Activated B cell treated with CpG ODN at 0.5 μM for 24 hours (primary cell): ENCODE data around the gene PRR5L. TPM values are rescaled to one million over a fixed set of nuclear protein-coding genes. Genes with fewer than 3 reads are reported as not detected.

Experiments used
- ATAC-seq: fragments of 200-7000 bp; cut with Tn5 transposase; one replicate; pipeline ENCODE4 v1.10.0; 2021; ENCODE audit warnings: low read depth, mild to moderate bottlenecking, moderate library complexity
- CTCF ChIA-PET: fragments of 350-600 bp; sonication (Branson Sonifier 250); formaldehyde crosslinking; loops from one replicate; lab custom pipeline; 2021; ENCODE audit warnings: antibody characterized with exemption; lab: Charles Lee
- POLR2A ChIA-PET: fragments of 350-600 bp; sonication (Branson Sonifier 250); formaldehyde crosslinking; loops from one replicate; lab custom pipeline; 2021; ENCODE audit warnings: antibody characterized with exemption; lab: Charles Lee
- DNase-seq: peaks from one replicate; pipeline ENCODE4 v3.0.0; 2022
- H3K27ac Mint-ChIP-seq: one replicate; pipeline ENCODE4 v1.8.0; 2020; ENCODE audit warnings: mixed read lengths
- H3K27me3 Mint-ChIP-seq: one replicate; pipeline ENCODE4 v1.8.0; 2021; ENCODE audit warnings: mixed read lengths
- H3K36me3 Mint-ChIP-seq: one replicate; pipeline ENCODE4 v1.8.0; 2021; ENCODE audit warnings: low read depth, mixed read lengths
- H3K4me1 Mint-ChIP-seq: one replicate; pipeline ENCODE4 v1.8.0; 2021; ENCODE audit warnings: mixed read lengths
- H3K4me3 Mint-ChIP-seq: one replicate; pipeline ENCODE4 v1.8.0; 2020; ENCODE audit warnings: mild to moderate bottlenecking, mixed read lengths
- H3K9me3 Mint-ChIP-seq: one replicate; pipeline ENCODE4 v1.8.0; 2020; ENCODE audit warnings: mixed read lengths
- CTCF ChIP-seq: fragments of 200-600 bp; IDR thresholded peaks from one replicate; pipeline ENCODE4 v1.8.0; 2022; ENCODE audit warnings: antibody characterized with exemption, mild to moderate bottlenecking
- intact Hi-C: fragments of 100-400 bp; cut with micrococcal nuclease; formaldehyde crosslinking; loops from one replicate; pipeline ENCODE4 v1.15.1; 2024
- total RNA-seq: library from RNA; stranded (reverse); gene quantifications from 2 replicates; pipeline ENCODE4 v1.2.3, GENCODE V29; 2022

Gene PRR5L
- total RNA-seq, 1 donor from 2014 or later = 1.0 TPM

DNA sequence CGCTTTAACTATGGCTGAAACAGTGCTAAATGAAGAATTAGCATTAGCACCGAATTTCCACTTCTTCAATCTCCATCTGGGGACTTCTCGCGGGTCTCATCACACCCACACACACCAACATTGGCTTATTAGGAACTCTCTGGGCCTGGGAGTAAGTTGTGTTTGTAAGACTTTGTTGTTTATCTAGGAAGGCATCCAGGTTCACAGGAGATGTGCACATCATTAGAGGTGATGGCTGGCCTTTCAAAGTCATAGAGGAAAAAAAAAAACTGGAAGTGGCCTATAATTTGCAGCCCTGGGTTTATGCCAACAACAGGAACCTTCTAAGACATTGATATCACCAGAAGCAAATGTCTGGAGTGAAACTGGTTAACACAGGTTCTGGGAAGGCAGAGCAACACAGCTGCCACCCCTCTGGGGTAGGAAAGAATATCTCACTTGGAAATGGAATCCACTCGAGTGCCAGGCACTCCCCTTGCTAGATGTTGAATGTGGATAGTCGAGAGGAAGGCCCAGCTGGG is 129.5 kb downstream of the PRR5L start:
- POLR2A ChIA-PET = no interaction called here
- Mint-ChIP-seq H3K9me3 (no peaks in the 10 kb centered on the region), H3K4me3 (no peak overlapping the region), H3K36me3 (no peaks in the 10 kb centered on the region), H3K4me1 (peaks cover 11% of the 10 kb centered on the region), H3K27me3 (peaks cover 7% of the 10 kb centered on the region), H3K27ac (no peak overlapping the region)
- intact Hi-C loops = no loop called here
- no peak for ATAC-seq
- CTCF ChIA-PET = no interaction called here
- no peak for DNase-seq
- no peak for TF ChIP-seq CTCF

DNA sequence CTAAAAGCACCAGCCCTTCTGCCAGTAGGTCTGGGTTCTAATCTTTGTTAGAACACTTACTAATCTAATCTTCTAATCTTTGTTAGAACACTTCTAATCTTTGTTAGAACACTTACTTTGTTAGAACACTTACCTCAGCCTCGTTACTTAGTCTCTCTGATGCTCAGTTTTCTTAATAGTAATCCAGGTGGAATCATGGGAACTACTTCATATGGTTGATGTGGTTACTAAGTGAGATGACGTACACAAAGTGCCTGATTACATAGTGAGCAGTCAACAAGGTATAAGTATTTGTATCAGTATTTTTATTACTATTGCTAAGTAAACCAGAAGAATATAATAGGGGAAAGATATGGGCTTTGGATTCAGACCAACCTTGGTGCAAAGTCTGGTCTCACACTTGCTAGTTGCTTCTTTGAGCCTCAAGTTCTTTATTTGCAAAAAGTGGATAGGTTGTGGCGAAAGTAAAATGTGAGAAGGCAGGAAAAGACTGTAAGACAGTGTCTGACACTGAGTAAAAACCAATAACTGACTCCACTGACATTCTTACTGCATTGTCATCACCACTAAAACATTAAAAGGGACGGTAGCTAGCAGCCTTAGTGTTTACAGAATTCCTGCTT is 130.2 kb downstream of the PRR5L start:
- Mint-ChIP-seq H3K4me3 (no peak overlapping the region), H3K9me3 (no peaks in the 10 kb centered on the region), H3K27ac (no peak overlapping the region), H3K36me3 (no peaks in the 10 kb centered on the region), H3K27me3 (peaks cover 7% of the 10 kb centered on the region), H3K4me1 (peaks cover 5% of the 10 kb centered on the region)
- POLR2A ChIA-PET = no interaction called here
- intact Hi-C loops = no loop called here
- no peak for TF ChIP-seq CTCF
- CTCF ChIA-PET = no interaction called here
- ATAC-seq = no peak
- no peak for DNase-seq

GRCh38 chr11:36427079-36427478 is 131.0 kb downstream of the PRR5L start:
- DNase-seq (no peak), ATAC-seq (no peak)
- no peak overlapping the region for H3K27ac Mint-ChIP-seq
- intact Hi-C loops = no loop called here
- H3K4me3 Mint-ChIP-seq = no peak overlapping the region
- H3K4me1 Mint-ChIP-seq = no peaks in the 10 kb centered on the region
- H3K9me3 Mint-ChIP-seq = no peaks in the 10 kb centered on the region
- ChIA-PET POLR2A (no interaction called here), CTCF (no interaction called here)
- no peaks in the 10 kb centered on the region for H3K36me3 Mint-ChIP-seq
- H3K27me3 Mint-ChIP-seq = peaks cover 3% of the 10 kb centered on the region
- no peak for TF ChIP-seq CTCF

DNA sequence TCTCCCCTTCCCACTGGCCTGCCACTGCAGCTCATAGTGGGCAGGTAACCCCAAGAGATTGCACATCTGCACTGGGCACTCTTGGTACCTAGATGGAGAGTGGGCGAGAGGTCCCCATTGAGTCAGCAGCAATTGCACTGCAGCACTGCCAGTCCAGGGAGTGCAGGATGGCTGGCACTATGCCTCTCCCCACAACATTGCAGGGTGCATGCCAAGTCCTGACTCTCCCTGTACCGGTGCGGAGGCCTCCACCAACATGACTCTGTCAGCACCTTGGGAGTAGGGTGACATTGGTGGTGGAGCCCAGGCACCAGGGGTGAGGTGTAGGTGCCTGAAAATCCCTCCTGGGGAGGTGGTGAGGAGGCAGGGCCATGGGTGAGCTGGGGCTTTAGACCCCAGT is 131.8 kb downstream of the PRR5L start:
- Mint-ChIP-seq H3K4me3 (no peak overlapping the region), H3K27ac (no peak overlapping the region), H3K4me1 (no peaks in the 10 kb centered on the region), H3K27me3 (no peaks in the 10 kb centered on the region), H3K9me3 (no peaks in the 10 kb centered on the region), H3K36me3 (no peaks in the 10 kb centered on the region)
- ChIA-PET CTCF (no interaction called here), POLR2A (no interaction called here)
- intact Hi-C loops = no loop called here
- no peak for ATAC-seq
- DNase-seq = no peak
- no peak for TF ChIP-seq CTCF

DNA sequence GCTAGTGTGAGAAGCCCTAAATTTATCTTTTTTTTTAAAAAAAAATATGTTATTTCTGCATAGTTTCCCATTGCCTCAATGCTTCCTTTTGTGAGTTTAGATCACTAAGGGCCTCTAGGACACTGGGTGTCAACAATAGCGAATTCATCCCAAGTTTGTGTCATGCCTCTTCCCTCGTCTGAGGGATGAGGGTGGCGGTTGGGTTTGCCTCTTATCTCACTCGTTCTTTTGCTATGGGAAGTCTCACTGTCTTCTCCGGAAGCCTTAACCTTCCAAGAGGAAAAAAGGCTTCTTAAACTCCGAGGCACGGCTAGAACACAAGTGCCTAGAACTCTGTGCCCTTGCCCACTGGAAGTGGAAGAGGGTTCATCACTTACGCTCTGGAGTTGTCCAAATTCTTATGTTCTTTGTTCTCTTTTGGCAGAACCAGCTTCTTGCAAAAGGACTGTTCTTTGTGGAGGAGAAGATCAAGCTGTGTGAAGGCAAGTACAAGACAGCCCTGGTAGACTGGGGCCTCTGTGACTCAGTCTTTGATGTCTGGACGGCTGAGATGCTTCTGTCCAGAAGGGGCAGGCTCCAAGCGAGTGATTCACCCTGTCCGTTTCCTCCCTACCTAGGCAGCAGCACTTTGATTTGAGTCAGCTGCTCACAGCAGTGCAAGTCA is 135.5 kb downstream of the PRR5L start:
- ChIA-PET POLR2A (no interaction called here), CTCF (interaction anchor here (0.7 kb wide), 1 partner anchor 652 kb away, joined by 4 read pairs; no protein-coding TSS in a partner anchor)
- ATAC-seq (no peak), DNase-seq (no peak)
- no peaks in the 10 kb centered on the region for H3K36me3 Mint-ChIP-seq
- no peaks in the 10 kb centered on the region for H3K27me3 Mint-ChIP-seq
- no peaks in the 10 kb centered on the region for H3K9me3 Mint-ChIP-seq
- no peak overlapping the region for H3K27ac Mint-ChIP-seq
- H3K4me3 Mint-ChIP-seq = no peak overlapping the region
- intact Hi-C loops = no loop called here
- no peak for TF ChIP-seq CTCF
- no peaks in the 10 kb centered on the region for H3K4me1 Mint-ChIP-seq
